ENCODE measurements around the gene MDFI. TPM values are rescaled to one million over a fixed set of nuclear protein-coding genes. Genes with fewer than 3 reads are reported as not detected.

Gene MDFI, protein sequence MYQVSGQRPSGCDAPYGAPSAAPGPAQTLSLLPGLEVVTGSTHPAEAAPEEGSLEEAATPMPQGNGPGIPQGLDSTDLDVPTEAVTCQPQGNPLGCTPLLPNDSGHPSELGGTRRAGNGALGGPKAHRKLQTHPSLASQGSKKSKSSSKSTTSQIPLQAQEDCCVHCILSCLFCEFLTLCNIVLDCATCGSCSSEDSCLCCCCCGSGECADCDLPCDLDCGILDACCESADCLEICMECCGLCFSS
- total RNA-seq: 0.14 and 0.22 TPM in 2 replicates

DNA sequence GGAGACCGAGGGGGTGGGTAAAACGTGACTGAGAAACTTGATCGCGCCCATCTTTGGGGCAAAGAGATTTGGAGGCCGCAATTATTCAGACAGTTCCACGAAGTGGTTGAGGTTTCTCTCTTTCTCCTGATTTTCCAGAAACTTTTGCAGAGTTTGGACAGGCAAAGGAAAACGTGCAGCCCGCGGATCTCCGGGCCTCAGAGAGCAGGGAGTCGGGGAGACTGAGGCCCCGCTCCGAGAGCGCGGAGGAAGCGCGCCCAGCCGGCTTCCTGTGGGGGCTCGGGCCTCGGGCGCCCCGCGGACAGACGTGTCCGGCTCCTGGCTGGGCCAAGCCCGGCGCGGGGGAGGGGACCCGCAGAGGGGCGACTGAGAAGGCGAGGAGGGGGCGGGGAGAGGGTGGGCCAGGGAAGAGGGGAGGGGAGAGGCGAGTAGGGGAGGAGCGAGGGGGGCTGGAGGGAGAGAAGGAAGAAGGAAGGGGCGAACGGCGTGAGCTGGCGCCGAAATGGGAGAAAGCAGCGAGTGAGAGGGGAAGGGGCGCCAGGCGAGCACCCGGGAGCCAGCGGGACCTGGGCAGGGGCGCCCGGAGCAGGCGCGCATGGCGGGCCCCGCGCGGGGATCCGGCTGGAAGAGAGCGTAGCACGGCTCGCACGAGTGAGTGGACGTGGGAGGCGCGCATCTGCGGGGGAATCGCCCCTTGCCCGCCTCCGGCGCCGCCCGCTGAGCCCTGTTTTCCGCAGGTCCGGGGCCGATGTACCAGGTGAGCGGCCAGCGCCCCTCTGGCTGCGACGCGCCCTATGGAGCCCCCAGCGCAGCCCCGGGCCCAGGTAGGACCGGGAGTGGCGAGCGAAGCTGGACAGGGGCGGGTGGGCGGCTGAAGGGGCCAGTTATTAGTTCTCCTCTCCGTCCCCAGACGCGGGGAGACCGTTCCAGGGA is at the start of gene MDFI:
TSS of gene MDFI (plus strand) at position 467 of the 933 bp plus-strand sequence. CDS start at position 749, 282 bp downstream.

Small RNA genes lying within 50 kb of the gene (small RNA-seq; reads per million reads assigned to genes)
- gene MIR4641 (ENCODE audit: low replicate concordance): not detected

Other genes starting within 250 kb of the MDFI start
- gene FOXP4, start 92.1 kb upstream of the MDFI start, total RNA-seq: 9.9 and 10.1 TPM in 2 replicates
- 4.8 and 6.2 TPM in 2 replicates for gene TFEB, start 97.1 kb downstream of the MDFI start, total RNA-seq
- gene PGC, start 108.9 kb downstream of the MDFI start, total RNA-seq: not detected in 2 replicates
- 1.7 and 2.2 TPM in 2 replicates for gene FRS3, start 141.4 kb downstream of the MDFI start, total RNA-seq
- gene PRICKLE4, start 142.3 kb downstream of the MDFI start, total RNA-seq: 0.66 and 0.86 TPM in 2 replicates
- gene TOMM6, start 149.2 kb downstream of the MDFI start, total RNA-seq: 57.3 and 95.8 TPM in 2 replicates

All from placental pericyte (primary cell).